ENCODE data around the gene SH3GL1. TPM values are rescaled to one million over a fixed set of nuclear protein-coding genes. Genes with fewer than 3 reads are reported as not detected.

The SH3GL1 gene
- total and polyA plus RNA-seq, 12 donors, result 20.9 to 112 (median 87.4) TPM

DNA sequence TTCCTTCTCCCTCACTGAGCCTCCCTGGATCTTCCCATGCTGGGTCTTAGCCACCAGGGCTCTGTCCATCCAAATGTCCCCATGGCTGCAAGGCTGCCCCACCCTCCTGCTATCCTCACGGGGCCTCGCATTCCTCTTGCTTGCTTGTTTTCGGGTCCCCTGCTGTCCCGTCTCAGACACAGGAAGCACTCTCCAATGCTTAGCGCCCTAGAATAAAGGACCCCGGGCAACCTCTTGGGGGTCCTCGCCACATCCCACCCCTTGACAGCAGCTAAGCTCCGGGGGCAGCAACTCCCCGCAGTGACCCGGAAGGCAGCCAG, 23.7 kb downstream of the SH3GL1 start:
- peak overlapping the region in 4 of 5 donors; percentile 47 to 96 (median 90) for H3K27ac ChIP-seq
- peaks cover 83 to 92% of the 10 kb centered on the region in 2 donors for H3K4me1 ChIP-seq (replicated peaks in 1 of 2)

DNA sequence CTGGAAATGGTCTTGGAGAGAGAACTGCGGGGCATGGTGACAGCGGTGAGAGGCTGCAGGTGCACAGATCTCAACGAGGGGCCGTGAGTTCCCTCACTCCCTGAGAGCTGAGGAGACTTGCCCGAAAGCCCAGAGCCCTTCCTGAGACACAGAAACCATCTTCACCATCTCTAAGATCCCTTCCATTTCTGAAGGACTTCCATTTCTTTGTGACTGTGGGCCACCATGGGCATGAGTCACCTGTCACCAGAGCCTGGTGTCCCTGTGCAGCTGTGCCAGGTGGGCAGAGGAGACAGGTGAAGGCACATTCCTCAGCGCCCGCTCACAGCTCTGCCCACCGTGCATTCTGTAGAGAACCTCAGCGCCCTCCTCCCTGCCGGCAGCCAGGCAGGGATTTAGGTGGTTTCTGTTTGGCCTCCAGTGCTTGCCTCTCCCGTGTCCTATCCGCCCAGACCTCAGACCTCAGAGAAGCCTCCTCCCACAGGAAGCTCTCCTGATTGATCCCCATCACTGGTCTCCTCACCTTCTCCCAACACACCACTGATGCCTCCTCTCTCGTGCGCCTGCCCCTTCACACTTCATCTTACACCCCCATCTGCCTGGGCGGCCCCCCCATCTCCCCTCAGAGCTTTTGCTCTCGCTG, 24.2 kb downstream of the SH3GL1 start:
- Histone ChIP-seq H3K4me1 (replicated peaks in 1 of 2) (peaks cover 88 to 97% of the 10 kb centered on the region in 2 donors), H3K4me3 (no peak overlapping the region)

More for the DNA sequence above, 23.7 kb downstream of the SH3GL1 start:
- no peak overlapping the region for H3K4me3 ChIP-seq
- TF ChIP-seq POLR2A (IDR thresholded peaks at IDR 0.05), result no peak
- TF ChIP-seq, protein P1, sequence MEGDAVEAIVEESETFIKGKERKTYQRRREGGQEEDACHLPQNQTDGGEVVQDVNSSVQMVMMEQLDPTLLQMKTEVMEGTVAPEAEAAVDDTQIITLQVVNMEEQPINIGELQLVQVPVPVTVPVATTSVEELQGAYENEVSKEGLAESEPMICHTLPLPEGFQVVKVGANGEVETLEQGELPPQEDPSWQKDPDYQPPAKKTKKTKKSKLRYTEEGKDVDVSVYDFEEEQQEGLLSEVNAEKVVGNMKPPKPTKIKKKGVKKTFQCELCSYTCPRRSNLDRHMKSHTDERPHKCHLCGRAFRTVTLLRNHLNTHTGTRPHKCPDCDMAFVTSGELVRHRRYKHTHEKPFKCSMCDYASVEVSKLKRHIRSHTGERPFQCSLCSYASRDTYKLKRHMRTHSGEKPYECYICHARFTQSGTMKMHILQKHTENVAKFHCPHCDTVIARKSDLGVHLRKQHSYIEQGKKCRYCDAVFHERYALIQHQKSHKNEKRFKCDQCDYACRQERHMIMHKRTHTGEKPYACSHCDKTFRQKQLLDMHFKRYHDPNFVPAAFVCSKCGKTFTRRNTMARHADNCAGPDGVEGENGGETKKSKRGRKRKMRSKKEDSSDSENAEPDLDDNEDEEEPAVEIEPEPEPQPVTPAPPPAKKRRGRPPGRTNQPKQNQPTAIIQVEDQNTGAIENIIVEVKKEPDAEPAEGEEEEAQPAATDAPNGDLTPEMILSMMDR (IDR thresholded peaks at IDR 0.05), result no peak
- intact Hi-C loops (cut with DNase I), result no loop called here
- H3K9me3 ChIP-seq (replicated peaks in 1 of 3), result no peaks in the 10 kb centered on the region
- H3K36me3 ChIP-seq (replicated peaks in 1 of 2), result no peaks in the 10 kb centered on the region
- 70 to 80% (median 78%) methylated on average over 10 of the region's 10 CpGs for WGBS, 4 donors
- DNase-seq, result no peak
- H3K27me3 ChIP-seq, result no peaks in the 10 kb centered on the region

DNA sequence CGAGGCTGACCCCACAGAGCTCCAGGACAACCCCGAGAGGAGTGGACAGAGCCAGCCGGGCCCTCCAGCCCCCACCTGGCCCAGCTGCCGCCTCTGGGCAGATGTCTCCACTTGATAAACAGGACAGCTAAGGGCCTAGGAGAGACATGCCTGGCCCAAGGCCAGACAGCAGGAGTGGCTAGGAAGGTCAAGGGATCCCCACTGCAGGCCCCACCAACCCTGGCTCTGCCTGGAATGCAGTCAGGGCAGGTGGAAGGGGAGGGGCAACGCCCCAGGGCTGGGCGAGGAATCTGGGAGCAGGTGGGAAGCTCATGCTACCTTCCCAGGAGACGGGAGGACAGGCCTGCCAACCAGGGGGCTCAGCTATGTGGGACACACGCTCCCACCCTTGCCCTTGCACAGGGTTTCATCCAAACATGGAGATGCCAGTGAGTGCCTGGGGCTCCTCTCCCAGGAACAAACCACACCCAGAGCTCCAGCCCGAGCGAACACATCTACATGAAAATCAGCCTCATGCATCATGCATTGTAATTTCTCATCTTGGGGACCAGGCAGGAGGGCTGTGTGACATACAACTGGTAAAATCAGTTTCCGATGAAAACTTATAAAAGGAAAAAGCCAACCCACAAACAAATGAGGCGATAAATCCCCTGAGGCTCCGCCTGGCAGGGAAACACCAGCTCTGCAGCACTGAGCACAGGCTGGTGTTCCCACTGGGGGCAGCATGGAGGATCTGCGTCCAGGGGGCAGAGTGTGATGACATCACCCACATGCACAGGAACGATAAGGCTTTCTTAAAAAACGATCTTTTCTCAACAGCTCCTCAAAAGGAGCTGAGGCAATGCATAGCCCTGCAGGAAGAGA, 25.0 kb downstream of the SH3GL1 start:
- Histone ChIP-seq H3K27ac (peak overlapping the region; percentile 79 to 96 (median 88)), H3K36me3 (replicated peaks in 1 of 2) (no peaks in the 10 kb centered on the region), H3K9me3 (replicated peaks in 1 of 3) (no peaks in the 10 kb centered on the region), H3K27me3 (no peaks in the 10 kb centered on the region), H3K4me1 (replicated peaks in 1 of 2) (peaks cover 95 to 100% of the 10 kb centered on the region in 2 donors), H3K4me3 (no peak overlapping the region)
- TF ChIP-seq POLR2A (IDR thresholded peaks at IDR 0.05), result peak in 1 of 2 donors; percentile 6
- TF ChIP-seq, protein P1 (IDR thresholded peaks at IDR 0.05), result peak in 3 of 6 experiments; percentile 20 to 27 (median 22)
- intact Hi-C loops (cut with DNase I), result no loop called here
- 34 to 53% (median 45%) methylated on average over 11 to 16 of the region's 16 CpGs for WGBS, 4 donors
- peak in 6 of 7 donors; percentile 42 to 81 (median 60) for DNase-seq

More for the DNA sequence above, 24.2 kb downstream of the SH3GL1 start:
- Histone ChIP-seq H3K27me3 (no peaks in the 10 kb centered on the region), H3K27ac (peak overlapping the region; percentile 8 to 96 (median 88)), H3K9me3 (replicated peaks in 1 of 3) (no peaks in the 10 kb centered on the region), H3K36me3 (replicated peaks in 1 of 2) (no peaks in the 10 kb centered on the region)
- no peak for TF ChIP-seq POLR2A (IDR thresholded peaks at IDR 0.05)
- TF ChIP-seq, protein P1 (IDR thresholded peaks at IDR 0.05), result peak in 1 of 6 experiments; percentile 1
- WGBS, 4 donors, result 78 to 84% (median 82%) methylated on average over 14 to 16 of the region's 16 CpGs
- DNase-seq, result peak in 3 of 7 donors; percentile 17 to 45 (median 22)
- intact Hi-C loops (cut with DNase I), result no loop called here

DNA sequence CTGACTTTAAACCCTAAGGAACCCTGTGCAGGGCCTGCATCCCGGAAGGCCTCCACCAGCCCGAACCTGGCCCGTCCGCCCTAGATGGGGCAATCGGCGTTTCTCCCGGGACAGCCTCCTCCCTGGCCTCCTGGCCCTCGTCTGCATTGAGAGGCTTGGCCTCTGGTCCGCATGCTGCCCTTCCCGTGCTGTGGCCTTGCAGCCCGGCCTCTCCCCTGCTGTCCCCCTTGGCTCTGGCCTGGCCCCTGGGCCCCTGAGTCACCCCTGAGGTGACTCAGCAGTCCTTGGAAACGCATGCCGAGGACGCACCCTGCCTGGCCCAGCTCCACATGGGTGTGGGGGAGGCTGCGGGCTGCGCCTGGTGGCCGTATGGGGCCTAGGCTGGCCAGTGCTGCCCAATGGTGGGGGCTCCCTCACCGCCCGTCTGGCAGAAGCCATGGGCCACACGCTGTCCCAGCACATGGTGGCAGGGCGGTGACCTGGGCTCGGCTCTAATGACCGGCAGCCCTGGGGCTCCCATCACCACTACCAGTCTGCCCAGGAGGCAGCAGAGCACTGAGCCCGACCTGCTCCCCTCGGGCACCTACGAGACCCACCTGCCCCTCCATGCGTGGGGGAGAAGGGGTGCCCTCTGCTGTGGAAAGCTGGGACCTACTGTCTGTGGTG, 25.7 kb downstream of the SH3GL1 start:
- H3K4me3 ChIP-seq, result no peak overlapping the region
- H3K27me3 ChIP-seq, result no peaks in the 10 kb centered on the region
- H3K4me1 ChIP-seq (replicated peaks in 1 of 2), result peaks cover 92 to 100% of the 10 kb centered on the region in 2 donors
- intact Hi-C loops (cut with DNase I), result no loop called here
- no peaks in the 10 kb centered on the region for H3K9me3 ChIP-seq (replicated peaks in 1 of 3)
- TF ChIP-seq POLR2A (IDR thresholded peaks at IDR 0.05), result peak in 1 of 2 donors; percentile 61
- TF ChIP-seq, protein P1 (IDR thresholded peaks at IDR 0.05), result peak in 5 of 6 experiments; percentile 3 to 68 (median 34)
- peak overlapping the region; percentile 79 to 96 (median 88) for H3K27ac ChIP-seq
- H3K36me3 ChIP-seq (replicated peaks in 1 of 2), result no peaks in the 10 kb centered on the region
- peak; percentile 81 to 96 (median 92) for DNase-seq
- 7 to 30% (median 26%) methylated on average over 2 to 27 of the region's 27 CpGs for WGBS, 4 donors
